ENCODE data around the gene SBF1. TPM values are rescaled to one million over a fixed set of nuclear protein-coding genes. Genes with fewer than 3 reads are reported as not detected.

Gene SBF1
- total RNA-seq, 2 donors from 2014 or later, result 41.1 to 57.1 TPM

- H3K9me3 ChIP-seq, result no peaks in the 10 kb centered on the region
- no peaks in the 10 kb centered on the region for H3K27me3 ChIP-seq
- H3K4me1 ChIP-seq, result no peaks in the 10 kb centered on the region
- TF ChIP-seq, protein P1, sequence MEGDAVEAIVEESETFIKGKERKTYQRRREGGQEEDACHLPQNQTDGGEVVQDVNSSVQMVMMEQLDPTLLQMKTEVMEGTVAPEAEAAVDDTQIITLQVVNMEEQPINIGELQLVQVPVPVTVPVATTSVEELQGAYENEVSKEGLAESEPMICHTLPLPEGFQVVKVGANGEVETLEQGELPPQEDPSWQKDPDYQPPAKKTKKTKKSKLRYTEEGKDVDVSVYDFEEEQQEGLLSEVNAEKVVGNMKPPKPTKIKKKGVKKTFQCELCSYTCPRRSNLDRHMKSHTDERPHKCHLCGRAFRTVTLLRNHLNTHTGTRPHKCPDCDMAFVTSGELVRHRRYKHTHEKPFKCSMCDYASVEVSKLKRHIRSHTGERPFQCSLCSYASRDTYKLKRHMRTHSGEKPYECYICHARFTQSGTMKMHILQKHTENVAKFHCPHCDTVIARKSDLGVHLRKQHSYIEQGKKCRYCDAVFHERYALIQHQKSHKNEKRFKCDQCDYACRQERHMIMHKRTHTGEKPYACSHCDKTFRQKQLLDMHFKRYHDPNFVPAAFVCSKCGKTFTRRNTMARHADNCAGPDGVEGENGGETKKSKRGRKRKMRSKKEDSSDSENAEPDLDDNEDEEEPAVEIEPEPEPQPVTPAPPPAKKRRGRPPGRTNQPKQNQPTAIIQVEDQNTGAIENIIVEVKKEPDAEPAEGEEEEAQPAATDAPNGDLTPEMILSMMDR (IDR thresholded peaks at IDR 0.05), result no peak
- no peak overlapping the region for H3K4me3 ChIP-seq
- no peak for DNase-seq (ENCODE audit: low spot score)
- H3K27ac ChIP-seq, result no peak overlapping the region
- peaks cover 53% of the 10 kb centered on the region for H3K36me3 ChIP-seq
Observed at GRCh38 chr22:50516891-50517290, 42.1 kb upstream of the SBF1 start.

GRCh38 chr22:50516068-50516467 lies 41.2 kb upstream of the SBF1 start:
- no peaks in the 10 kb centered on the region for H3K4me1 ChIP-seq
- no peaks in the 10 kb centered on the region for H3K9me3 ChIP-seq
- H3K36me3 ChIP-seq, result peaks cover 47% of the 10 kb centered on the region
- H3K27me3 ChIP-seq, result no peaks in the 10 kb centered on the region
- H3K27ac ChIP-seq, result no peak overlapping the region
- no peak overlapping the region for H3K4me3 ChIP-seq
- TF ChIP-seq, protein P1 (IDR thresholded peaks at IDR 0.05), result no peak
- DNase-seq (ENCODE audit: low spot score), result no peak

- no peak for DNase-seq (ENCODE audit: low spot score)
- TF ChIP-seq, protein P1 (IDR thresholded peaks at IDR 0.05), result no peak
- H3K4me1 ChIP-seq, result peaks cover 0 to 14% of the 10 kb centered on the region in 2 donors
- no peaks in the 10 kb centered on the region for H3K27me3 ChIP-seq
- H3K27ac ChIP-seq, result no peak overlapping the region
- H3K9me3 ChIP-seq, result no peaks in the 10 kb centered on the region
- H3K4me3 ChIP-seq, result no peak overlapping the region
- H3K36me3 ChIP-seq, result peaks cover 21% of the 10 kb centered on the region
Observed at GRCh38 chr22:50513175-50513574, 38.3 kb upstream of the SBF1 start.

GRCh38 chr22:50508897-50509296 lies 34.1 kb upstream of the SBF1 start:
- Histone ChIP-seq H3K27me3 (no peaks in the 10 kb centered on the region), H3K27ac (peak overlapping the region; percentile 82 to 91), H3K4me3 (peak overlapping the region; percentile 87 to 88), H3K9me3 (no peaks in the 10 kb centered on the region), H3K36me3 (peaks cover 19% of the 10 kb centered on the region), H3K4me1 (peaks cover 0 to 33% of the 10 kb centered on the region in 2 donors)
- DNase-seq (ENCODE audit: low spot score), result no peak
- TF ChIP-seq, protein P1 (IDR thresholded peaks at IDR 0.05), result no peak

GRCh38 chr22:50507991-50508884 lies 33.4 kb upstream of the SBF1 start, which contains the start of gene NCAPH2:
NCAPH2 (plus strand) TSS chr22:50508224; CDS start chr22:50508338, 114 bp downstream.
- peak; percentile 97 for DNase-seq (ENCODE audit: low spot score)
- no peaks in the 10 kb centered on the region for H3K27me3 ChIP-seq
- peak within 1 kb of the TSS; percentile 89 to 91 for H3K27ac ChIP-seq
- peaks cover 0 to 33% of the 10 kb centered on the region in 2 donors for H3K4me1 ChIP-seq
- H3K4me3 ChIP-seq, result peak within 1 kb of the TSS; percentile 88 to 91
- H3K9me3 ChIP-seq, result no peaks in the 10 kb centered on the region
- H3K36me3 ChIP-seq, result peaks cover 23% of the 10 kb centered on the region
- TF ChIP-seq, protein P1 (IDR thresholded peaks at IDR 0.05), result no peak
